ENCODE measurements around the gene HID1. TPM values are rescaled to one million over a fixed set of nuclear protein-coding genes. Genes with fewer than 3 reads are reported as not detected.

The HID1 gene
- total and polyA plus RNA-seq, 2 of the 4 experiments (the other 2 are of a cell fraction), result 0.18 to 1.7 TPM

Other genes with a start within 250 kb of the HID1 start
- not detected in 2 replicates for gene RAB37, start 235.5 kb downstream of the HID1 start, total RNA-seq (2012; rRNA removed)
- gene RAB37, start 235.5 kb downstream of the HID1 start, polyA plus RNA-seq (2012; rRNA removed), result 0.19 TPM in 1 of 2 replicates, not detected in the other
- 3.3 and 3.8 TPM in 2 replicates for gene NHERF1, start 224.1 kb downstream of the HID1 start, total RNA-seq (2012; rRNA removed)
- gene NHERF1, start 224.1 kb downstream of the HID1 start, polyA plus RNA-seq (2012; rRNA removed), result 11.8 and 14.5 TPM in 2 replicates
- 25.8 and 48.9 TPM in 2 replicates for gene NAT9, start 196.4 kb downstream of the HID1 start, total RNA-seq (2012; rRNA removed)
- gene NAT9, start 196.4 kb downstream of the HID1 start, polyA plus RNA-seq (2012; rRNA removed), result 60.7 and 62.0 TPM in 2 replicates
- gene GRIN2C, start 112.9 kb downstream of the HID1 start, total RNA-seq (2012; rRNA removed), result not detected in 2 replicates
- gene GRIN2C, start 112.9 kb downstream of the HID1 start, polyA plus RNA-seq (2012; rRNA removed), result 0.22 TPM in 1 of 2 replicates, not detected in the other
- gene FDXR, start 99.8 kb downstream of the HID1 start, total RNA-seq (2012; rRNA removed), result 12.2 and 12.4 TPM in 2 replicates
- 18.6 and 21.9 TPM in 2 replicates for gene FDXR, start 99.8 kb downstream of the HID1 start, polyA plus RNA-seq (2012; rRNA removed)
- not detected in 2 replicates for gene FADS6, start 79.1 kb downstream of the HID1 start, total RNA-seq (2012; rRNA removed)
- gene FADS6, start 79.1 kb downstream of the HID1 start, polyA plus RNA-seq (2012; rRNA removed), result not detected in 2 replicates
- not detected in 2 replicates for gene USH1G, start 49.5 kb downstream of the HID1 start, total RNA-seq (2012; rRNA removed)
- gene USH1G, start 49.5 kb downstream of the HID1 start, polyA plus RNA-seq (2012; rRNA removed), result not detected in 2 replicates
- gene OTOP2, start 48.5 kb downstream of the HID1 start, total RNA-seq (2012; rRNA removed), result not detected in 2 replicates
- not detected in 2 replicates for gene OTOP2, start 48.5 kb downstream of the HID1 start, polyA plus RNA-seq (2012; rRNA removed)
- not detected in 2 replicates for gene OTOP3, start 36.9 kb downstream of the HID1 start, total RNA-seq (2012; rRNA removed)
- not detected in 2 replicates for gene OTOP3, start 36.9 kb downstream of the HID1 start, polyA plus RNA-seq (2012; rRNA removed)
- 5.6 and 5.7 TPM in 2 replicates for gene CDR2L, start 14.9 kb upstream of the HID1 start, total RNA-seq (2012; rRNA removed)
- 18.9 and 23.2 TPM in 2 replicates for gene CDR2L, start 14.9 kb upstream of the HID1 start, polyA plus RNA-seq (2012; rRNA removed)
- gene MRPL58, start 39.9 kb upstream of the HID1 start, total RNA-seq (2012; rRNA removed), result 42.5 and 53.9 TPM in 2 replicates
- 49.0 and 53.0 TPM in 2 replicates for gene MRPL58, start 39.9 kb upstream of the HID1 start, polyA plus RNA-seq (2012; rRNA removed)
- gene ATP5PD, start 74.2 kb upstream of the HID1 start, total RNA-seq (2012; rRNA removed), result 365 and 373 TPM in 2 replicates
- 331 and 425 TPM in 2 replicates for gene ATP5PD, start 74.2 kb upstream of the HID1 start, polyA plus RNA-seq (2012; rRNA removed)
- gene KCTD2, start 74.5 kb upstream of the HID1 start, total RNA-seq (2012; rRNA removed), result 9.1 and 9.4 TPM in 2 replicates
- 18.3 and 18.4 TPM in 2 replicates for gene KCTD2, start 74.5 kb upstream of the HID1 start, polyA plus RNA-seq (2012; rRNA removed)
- 1.1 and 1.8 TPM in 2 replicates for gene SLC16A5, start 115.2 kb upstream of the HID1 start, total RNA-seq (2012; rRNA removed)
- gene SLC16A5, start 115.2 kb upstream of the HID1 start, polyA plus RNA-seq (2012; rRNA removed), result 5.9 and 7.1 TPM in 2 replicates
- gene ARMC7, start 137.2 kb upstream of the HID1 start, total RNA-seq (2012; rRNA removed), result 1.7 and 1.8 TPM in 2 replicates
- gene ARMC7, start 137.2 kb upstream of the HID1 start, polyA plus RNA-seq (2012; rRNA removed), result 6.9 and 7.3 TPM in 2 replicates
- gene NT5C, start 159.0 kb upstream of the HID1 start, total RNA-seq (2012; rRNA removed), result 23.1 and 24.0 TPM in 2 replicates
- gene NT5C, start 159.0 kb upstream of the HID1 start, polyA plus RNA-seq (2012; rRNA removed), result 44.6 and 62.1 TPM in 2 replicates
- gene JPT1, start 181.8 kb upstream of the HID1 start, total RNA-seq (2012; rRNA removed), result 118 and 127 TPM in 2 replicates
- gene JPT1, start 181.8 kb upstream of the HID1 start, polyA plus RNA-seq (2012; rRNA removed), result 236 and 272 TPM in 2 replicates
- gene SUMO2, start 210.2 kb upstream of the HID1 start, total RNA-seq (2012; rRNA removed), result 71.3 and 133 TPM in 2 replicates
- 75.5 and 83.7 TPM in 2 replicates for gene SUMO2, start 210.2 kb upstream of the HID1 start, polyA plus RNA-seq (2012; rRNA removed)
- gene NUP85, start 232.9 kb upstream of the HID1 start, total RNA-seq (2012; rRNA removed), result 26.7 and 29.4 TPM in 2 replicates
- 54.4 and 59.3 TPM in 2 replicates for gene NUP85, start 232.9 kb upstream of the HID1 start, polyA plus RNA-seq (2012; rRNA removed)